IMR-90 (cell line): ENCODE measurements around the gene MS4A10. TPM values are rescaled to one million over a fixed set of nuclear protein-coding genes. Genes with fewer than 3 reads are reported as not detected.

ENCODE experiments used
- ATAC-seq: fragments of 200-7000 bp; cut with Tn5 transposase; 2 replicates; pipeline ENCODE4 v1.9.1; 2020; ENCODE audit warnings: low read depth, mild to moderate bottlenecking, moderate library complexity
- BruUV-seq: library from RNA; stranded (reverse); fragments of 400-500 nt; replicated peaks from 2 replicates; lab custom pipeline; 2021; lab: Mats Ljungman, UMichigan
- CTCF ChIA-PET: fragments of 300-600 bp; formaldehyde crosslinking; extraction: SDS; loops from one replicate; lab custom pipeline; 2021; ENCODE audit warnings: antibody characterized with exemption; lab: Yijun Ruan, JAX
- POLR2A ChIA-PET: fragments of 300-600 bp; sonication (Branson Sonifier 250); formaldehyde crosslinking; loops from one replicate; lab custom pipeline; 2022; ENCODE audit warnings: antibody characterized with exemption; ENCODE audit not compliant: unreplicated experiment; lab: Charles Lee
- DNase-seq: peaks from one replicate; pipeline ENCODE4 v3.0.0; 2013
- H2AFZ ChIP-seq: replicated peaks from 2 replicates; pipeline ENCODE3; 2013; ENCODE audit warnings: low read length, mild to moderate bottlenecking; ENCODE audit not compliant: poor library complexity
- H2AK5ac ChIP-seq: 2 replicates; pipeline ENCODE4 v1.6.1; 2013; ENCODE audit warnings: low read depth, low read length, inconsistent platforms
- H2AK9ac ChIP-seq: replicated peaks from 2 replicates; pipeline ENCODE3; 2013; ENCODE audit warnings: mild to moderate bottlenecking, low read depth, low read length, moderate library complexity; ENCODE audit not compliant: poor library complexity
- H2BK120ac ChIP-seq: 2 replicates; pipeline ENCODE4 v1.6.1; 2013; ENCODE audit warnings: low read depth, low read length, inconsistent platforms
- H2BK15ac ChIP-seq: 3 replicates; pipeline ENCODE4 v1.6.1; 2013; ENCODE audit warnings: low read depth, low read length, inconsistent platforms
- H2BK20ac ChIP-seq: 2 replicates; pipeline ENCODE4 v1.6.1; 2013; ENCODE audit warnings: low read depth, mild to moderate bottlenecking, inconsistent platforms, low read length, moderate library complexity
- H2BK5ac ChIP-seq: 2 replicates; pipeline ENCODE4 v1.6.1; 2013; ENCODE audit warnings: mild to moderate bottlenecking, low read depth, low read length, inconsistent platforms; ENCODE audit not compliant: poor library complexity, severe bottlenecking
- H3K14ac ChIP-seq: replicated peaks from 2 replicates; pipeline ENCODE4 v1.6.1; 2013; ENCODE audit warnings: low read depth, low read length, inconsistent platforms
- H3K18ac ChIP-seq: 2 replicates; pipeline ENCODE4 v1.6.1; 2013; ENCODE audit warnings: low read depth, low read length, control low read depth
- H3K23ac ChIP-seq: 2 replicates; pipeline ENCODE4 v1.6.1; 2013; ENCODE audit warnings: low read depth, low read length, inconsistent platforms
- H3K27ac ChIP-seq: 2 replicates; pipeline ENCODE4 v1.5.1; 2013; ENCODE audit warnings: mild to moderate bottlenecking, control low read depth, low read length; ENCODE audit not compliant: insufficient read depth
- H3K27me3 ChIP-seq: 2 replicates; pipeline ENCODE4 v1.6.1; 2013; ENCODE audit warnings: low read length; ENCODE audit not compliant: control insufficient read depth, insufficient read depth
- H3K36me3 ChIP-seq: 2 replicates; pipeline ENCODE4 v1.6.1; 2013; ENCODE audit warnings: low read length, mixed read lengths; ENCODE audit not compliant: control insufficient read depth, insufficient read depth
- H3K4ac ChIP-seq: 2 replicates; pipeline ENCODE4 v1.6.1; 2013; ENCODE audit warnings: low read depth, low read length, inconsistent platforms
- H3K4me1 ChIP-seq: 2 replicates; pipeline ENCODE4 v1.6.1; 2013; ENCODE audit warnings: low read length, mixed read lengths; ENCODE audit not compliant: control insufficient read depth, insufficient read depth
- H3K4me2 ChIP-seq: 2 replicates; pipeline ENCODE4 v1.6.1; 2013; ENCODE audit warnings: low read depth, mild to moderate bottlenecking, control low read depth, low read length, moderate library complexity
- H3K4me3 ChIP-seq: 2 replicates; pipeline ENCODE4 v1.5.1; 2013; ENCODE audit warnings: low read depth, mild to moderate bottlenecking, control low read depth, low read length, moderate library complexity; ENCODE audit not compliant: insufficient read depth
- H3K56ac ChIP-seq: 2 replicates; pipeline ENCODE4 v1.6.1; 2013; ENCODE audit warnings: low read length, inconsistent platforms; ENCODE audit not compliant: insufficient read depth; ENCODE audit errors: extremely low read depth
- H3K79me1 ChIP-seq, 2 experiments: 2 replicates each; pipeline ENCODE4 v1.6.1; 2013; ENCODE audit warnings: low read length in 2 of 2, inconsistent platforms in 1 of 2, low read depth in 1 of 2
- H3K9ac ChIP-seq: 2 replicates; pipeline ENCODE4 v1.6.1; 2013; ENCODE audit warnings: low read depth, low read length, control low read depth
- H3K9me1 ChIP-seq: 2 replicates; pipeline ENCODE4 v1.6.1; 2013; ENCODE audit warnings: low read length, inconsistent platforms; ENCODE audit not compliant: insufficient read depth
- H3K9me3 ChIP-seq: 2 replicates; pipeline ENCODE4 v1.6.1; 2013; ENCODE audit warnings: low read length; ENCODE audit not compliant: control insufficient read depth, insufficient read depth
- H4K20me1 ChIP-seq: 2 replicates; pipeline ENCODE4 v1.6.1; 2013; ENCODE audit warnings: low read length, inconsistent platforms; ENCODE audit not compliant: insufficient read depth
- H4K5ac ChIP-seq: 2 replicates; pipeline ENCODE4 v1.6.1; 2013; ENCODE audit warnings: mild to moderate bottlenecking, low read depth, low read length, control low read depth
- H4K8ac ChIP-seq, 2 experiments: 2 replicates each; pipeline ENCODE4 v1.6.1; 2013; ENCODE audit warnings: low read depth in 2 of 2, low read length in 2 of 2, control low read depth in 1 of 2, inconsistent platforms in 1 of 2
- H4K91ac ChIP-seq: 2 replicates; pipeline ENCODE4 v1.6.1; 2013; ENCODE audit warnings: low read depth, low read length, inconsistent platforms; ENCODE audit not compliant: insufficient read depth
- BHLHE40 ChIP-seq: fragments of 150-350 bp; IDR thresholded peaks from 2 replicates; pipeline ENCODE4 v1.6.1; 2016; ENCODE audit warnings: mild to moderate bottlenecking, low read depth, low read length
- CHD1 ChIP-seq: IDR thresholded peaks from 2 replicates; pipeline ENCODE4 v1.6.1; 2012; ENCODE audit warnings: low read depth, low read length, improper control_type of control experiment
- FOS ChIP-seq: fragments of 150-350 bp; IDR thresholded peaks from 2 replicates; pipeline ENCODE4 v1.6.1; 2016; ENCODE audit warnings: low read depth, low read length
- MAZ ChIP-seq: IDR thresholded peaks from 2 replicates; pipeline ENCODE4 v1.6.1; 2012; ENCODE audit warnings: low read depth, mild to moderate bottlenecking, low read length, improper control_type of control experiment, moderate library complexity, borderline replicate concordance
- MXI1 ChIP-seq: IDR thresholded peaks from 2 replicates; pipeline ENCODE4 v1.6.1; 2012; ENCODE audit warnings: low read depth, mild to moderate bottlenecking, low read length, moderate library complexity, borderline replicate concordance
- POLR2A ChIP-seq: IDR thresholded peaks from 2 replicates; pipeline ENCODE4 v1.6.1; 2012; ENCODE audit warnings: mild to moderate bottlenecking, low read depth, low read length
- RAD21 ChIP-seq: IDR thresholded peaks from 2 replicates; pipeline ENCODE4 v1.6.1; 2012; ENCODE audit warnings: low read length, improper control_type of control experiment
- RCOR1 ChIP-seq: IDR thresholded peaks from 2 replicates; pipeline ENCODE4 v1.6.1; 2012; ENCODE audit warnings: mild to moderate bottlenecking, low read length, improper control_type of control experiment; ENCODE audit not compliant: insufficient replicate concordance
- RFX5 ChIP-seq: IDR thresholded peaks from 2 replicates; pipeline ENCODE4 v1.8.0; 2012; ENCODE audit warnings: low read depth, mild to moderate bottlenecking, low read length, moderate library complexity
- WGBS, 2 experiments: methylation state at CpG; one replicate each; pipeline versions ENCODE4 v1.1.5 to v1.1.7; 2013; ENCODE audit warnings: missing lambda C conversion rate in 2 of 2; ENCODE audit not compliant: insufficient read length in 1 of 2; ENCODE audit errors: extremely low coverage in 2 of 2; 5-methylcytosine and 5-hydroxymethylcytosine counted together
- dilution Hi-C: fragments of 300-500 bp; cut with HindIII; formaldehyde crosslinking; loops from one replicate; pipeline ENCODE4 v1.14.3; 2018; ENCODE audit warnings: low sequenced_read_pairs; ENCODE audit not compliant: unreplicated experiment
- in situ Hi-C: fragments of 300-500 bp; cut with MboI; formaldehyde crosslinking; loops from 3 replicates; pipeline ENCODE4 v1.14.3; 2019; ENCODE audit warnings: low sequenced_read_pairs, inconsistent platforms, mixed read lengths
- intact Hi-C: fragments of 100-400 bp; cut with micrococcal nuclease; formaldehyde crosslinking; loops from 2 replicates; pipeline ENCODE4 v1.10.0; 2022
- polyA plus RNA-seq, 3 experiments: library from polyadenylated mRNA; depleted of rRNA; stranded (reverse); fragments of >200 nt; gene quantifications; 2 replicates each; pipeline ENCODE4 v1.2.3, GENCODE V29; 2012; ENCODE audit warnings: low replicate concordance in 1 of 3
- total RNA-seq: library from RNA; depleted of rRNA; stranded (reverse); fragments of >200 nt; gene quantifications from 2 replicates; pipeline ENCODE4 v1.2.3, GENCODE V29; 2012
- TF ChIP-seq, protein P1 (sequence below): conservative IDR thresholded peaks from 2 replicates; pipeline ENCODE4 v1.5.1; 2012; ENCODE audit warnings: mild to moderate bottlenecking, low read depth, low read length, improper control_type of control experiment
- TF ChIP-seq, protein P2 (sequence below): fragments of 150-350 bp; IDR thresholded peaks from 2 replicates; pipeline ENCODE4 v1.6.1; 2016; ENCODE audit warnings: low read depth, mild to moderate bottlenecking, low read length, moderate library complexity, borderline replicate concordance
- TF ChIP-seq, protein P3 (sequence below): fragments of 150-350 bp; IDR thresholded peaks from 2 replicates; pipeline ENCODE4 v1.6.1; 2017; ENCODE audit warnings: mild to moderate bottlenecking, antibody characterized with exemption, low read length, low read depth

MS4A10 gene
- total and polyA plus RNA-seq, 2 of the 4 experiments (the other 2 are of a cell fraction), result not detected

GRCh38 chr11:60834742-60835533, 49.8 kb downstream of the MS4A10 start:
- Histone ChIP-seq H4K8ac (no peak overlapping the region), H2BK120ac (no peak overlapping the region), H3K27ac (no peak overlapping the region), H3K18ac (no peak overlapping the region), H3K27me3 (peaks cover 22% of the 10 kb centered on the region), H3K4ac (no peak overlapping the region), H3K4me2 (no peak overlapping the region), H3K9ac (no peak overlapping the region), H3K4me3 (no peak overlapping the region), H3K36me3 (no peaks in the 10 kb centered on the region), H3K56ac (no peak overlapping the region), H2BK15ac (no peak overlapping the region), H2BK20ac (no peak overlapping the region), H3K79me1 (no peaks in the 10 kb centered on the region), H3K9me3 (no peaks in the 10 kb centered on the region), H2AFZ (peak overlapping the region; percentile 26), H3K23ac (no peak overlapping the region), H3K14ac (no peak overlapping the region), H2BK5ac (no peak overlapping the region), H3K9me1 (no peaks in the 10 kb centered on the region), H4K5ac (no peak overlapping the region), H3K4me1 (no peaks in the 10 kb centered on the region), H2AK9ac (no peak overlapping the region), H4K20me1 (no peaks in the 10 kb centered on the region), H4K91ac (no peak overlapping the region), H2AK5ac (no peak overlapping the region)
- 39% methylated on average over 2 of the region's 7 CpGs; no CpG with 5 or more reads in 1 of the 2 experiments for whole genome bisulfite sequencing, 2 experiments
- ChIA-PET CTCF (interaction anchor here (0.5 to 1.5 kb wide), 2 partner anchors 21 to 53 kb away, joined by 3 to 5 read pairs; partner anchors contain the start of gene PTGDR2), POLR2A (no interaction called here)
- no peak for DNase-seq
- intact Hi-C loops (loop anchor here (5.0 kb wide), 2 partner anchors 132 to 337 kb away; no protein-coding TSS in a partner anchor), in situ Hi-C loops (loop anchor here (5.0 kb wide), 1 partner anchor 57 kb away; no protein-coding TSS in a partner anchor), dilution Hi-C loops (no loop called here)
- no TSS peak for BruUV-seq
- TF ChIP-seq MAZ, result no peak
- TF ChIP-seq, protein P1, sequence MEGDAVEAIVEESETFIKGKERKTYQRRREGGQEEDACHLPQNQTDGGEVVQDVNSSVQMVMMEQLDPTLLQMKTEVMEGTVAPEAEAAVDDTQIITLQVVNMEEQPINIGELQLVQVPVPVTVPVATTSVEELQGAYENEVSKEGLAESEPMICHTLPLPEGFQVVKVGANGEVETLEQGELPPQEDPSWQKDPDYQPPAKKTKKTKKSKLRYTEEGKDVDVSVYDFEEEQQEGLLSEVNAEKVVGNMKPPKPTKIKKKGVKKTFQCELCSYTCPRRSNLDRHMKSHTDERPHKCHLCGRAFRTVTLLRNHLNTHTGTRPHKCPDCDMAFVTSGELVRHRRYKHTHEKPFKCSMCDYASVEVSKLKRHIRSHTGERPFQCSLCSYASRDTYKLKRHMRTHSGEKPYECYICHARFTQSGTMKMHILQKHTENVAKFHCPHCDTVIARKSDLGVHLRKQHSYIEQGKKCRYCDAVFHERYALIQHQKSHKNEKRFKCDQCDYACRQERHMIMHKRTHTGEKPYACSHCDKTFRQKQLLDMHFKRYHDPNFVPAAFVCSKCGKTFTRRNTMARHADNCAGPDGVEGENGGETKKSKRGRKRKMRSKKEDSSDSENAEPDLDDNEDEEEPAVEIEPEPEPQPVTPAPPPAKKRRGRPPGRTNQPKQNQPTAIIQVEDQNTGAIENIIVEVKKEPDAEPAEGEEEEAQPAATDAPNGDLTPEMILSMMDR, result no peak
- no peak for TF ChIP-seq POLR2A
- no peak for TF ChIP-seq CHD1
- TF ChIP-seq RFX5, result no peak
- TF ChIP-seq, protein P2, sequence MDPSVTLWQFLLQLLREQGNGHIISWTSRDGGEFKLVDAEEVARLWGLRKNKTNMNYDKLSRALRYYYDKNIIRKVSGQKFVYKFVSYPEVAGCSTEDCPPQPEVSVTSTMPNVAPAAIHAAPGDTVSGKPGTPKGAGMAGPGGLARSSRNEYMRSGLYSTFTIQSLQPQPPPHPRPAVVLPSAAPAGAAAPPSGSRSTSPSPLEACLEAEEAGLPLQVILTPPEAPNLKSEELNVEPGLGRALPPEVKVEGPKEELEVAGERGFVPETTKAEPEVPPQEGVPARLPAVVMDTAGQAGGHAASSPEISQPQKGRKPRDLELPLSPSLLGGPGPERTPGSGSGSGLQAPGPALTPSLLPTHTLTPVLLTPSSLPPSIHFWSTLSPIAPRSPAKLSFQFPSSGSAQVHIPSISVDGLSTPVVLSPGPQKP, result no peak
- no peak for TF ChIP-seq FOS
- TF ChIP-seq RAD21, result no peak
- TF ChIP-seq RCOR1, result no peak
- TF ChIP-seq, protein P3, sequence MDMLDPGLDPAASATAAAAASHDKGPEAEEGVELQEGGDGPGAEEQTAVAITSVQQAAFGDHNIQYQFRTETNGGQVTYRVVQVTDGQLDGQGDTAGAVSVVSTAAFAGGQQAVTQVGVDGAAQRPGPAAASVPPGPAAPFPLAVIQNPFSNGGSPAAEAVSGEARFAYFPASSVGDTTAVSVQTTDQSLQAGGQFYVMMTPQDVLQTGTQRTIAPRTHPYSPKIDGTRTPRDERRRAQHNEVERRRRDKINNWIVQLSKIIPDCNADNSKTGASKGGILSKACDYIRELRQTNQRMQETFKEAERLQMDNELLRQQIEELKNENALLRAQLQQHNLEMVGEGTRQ, result no peak
- no peak for TF ChIP-seq BHLHE40
- no peak for TF ChIP-seq MXI1
- ATAC-seq, result no peak
